Measurements from ENCODE around the gene RGL4. TPM values are rescaled to one million over a fixed set of nuclear protein-coding genes. Genes with fewer than 3 reads are reported as not detected.

RGL4 gene
- total RNA-seq, 2 experiments from 2014 or later = 0.97 TPM; not detected in 1

DNA sequence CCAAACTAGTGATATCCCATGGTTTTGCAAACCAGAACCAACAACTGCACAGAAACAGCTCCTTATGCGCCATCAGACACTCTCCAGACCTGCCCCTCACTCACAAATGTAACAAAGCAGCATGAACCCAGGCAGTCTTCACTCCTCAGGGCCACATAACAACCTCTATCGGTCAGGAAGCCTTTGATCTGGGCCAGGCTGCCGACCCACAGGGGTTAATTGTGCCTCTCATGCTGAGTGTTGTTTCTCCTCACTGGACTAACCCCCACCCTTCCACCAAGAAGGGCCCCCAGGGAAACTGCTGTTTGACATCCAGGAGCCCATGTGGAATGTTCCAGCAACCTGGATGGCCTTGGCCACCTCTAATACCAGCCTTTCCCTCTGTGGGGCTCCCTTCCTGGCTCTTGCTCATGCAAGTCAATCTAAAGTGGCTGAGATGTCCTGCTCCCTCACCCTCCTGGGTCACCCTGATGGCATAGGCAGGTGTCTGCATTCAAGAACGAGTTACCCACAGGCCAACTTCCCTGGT lies 7.9 kb upstream of the RGL4 start:
- no TSS peak for BruUV-seq (replicated peaks)
- no peak overlapping the region for H3K4me3 ChIP-seq (ENCODE audit: low read depth, low read length, poor library complexity, severe bottlenecking)
- no peak for TF ChIP-seq EZH2phosphoT487 (IDR thresholded peaks at IDR 0.05; ENCODE audit: borderline replicate concordance, low read depth, low read length)
- TF ChIP-seq, protein P1, sequence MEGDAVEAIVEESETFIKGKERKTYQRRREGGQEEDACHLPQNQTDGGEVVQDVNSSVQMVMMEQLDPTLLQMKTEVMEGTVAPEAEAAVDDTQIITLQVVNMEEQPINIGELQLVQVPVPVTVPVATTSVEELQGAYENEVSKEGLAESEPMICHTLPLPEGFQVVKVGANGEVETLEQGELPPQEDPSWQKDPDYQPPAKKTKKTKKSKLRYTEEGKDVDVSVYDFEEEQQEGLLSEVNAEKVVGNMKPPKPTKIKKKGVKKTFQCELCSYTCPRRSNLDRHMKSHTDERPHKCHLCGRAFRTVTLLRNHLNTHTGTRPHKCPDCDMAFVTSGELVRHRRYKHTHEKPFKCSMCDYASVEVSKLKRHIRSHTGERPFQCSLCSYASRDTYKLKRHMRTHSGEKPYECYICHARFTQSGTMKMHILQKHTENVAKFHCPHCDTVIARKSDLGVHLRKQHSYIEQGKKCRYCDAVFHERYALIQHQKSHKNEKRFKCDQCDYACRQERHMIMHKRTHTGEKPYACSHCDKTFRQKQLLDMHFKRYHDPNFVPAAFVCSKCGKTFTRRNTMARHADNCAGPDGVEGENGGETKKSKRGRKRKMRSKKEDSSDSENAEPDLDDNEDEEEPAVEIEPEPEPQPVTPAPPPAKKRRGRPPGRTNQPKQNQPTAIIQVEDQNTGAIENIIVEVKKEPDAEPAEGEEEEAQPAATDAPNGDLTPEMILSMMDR (conservative IDR thresholded peaks at IDR 0.05; ENCODE audit: low read length) = no peak
- H3K9me2 ChIP-seq (ENCODE audit: insufficient read depth, low read length) = no peaks in the 10 kb centered on the region
- intact Hi-C loops (cut with micrococcal nuclease; ENCODE audit: unreplicated experiment) = no loop called here
- no peak overlapping the region for H3K4me2 ChIP-seq (ENCODE audit: low read length)
- CTCF ChIA-PET (ENCODE audit: unreplicated experiment) = no interaction called here
- POLR2A ChIA-PET = no interaction called here
- H3K27ac ChIP-seq (ENCODE audit: low read depth, low read length, poor library complexity, severe bottlenecking) = no peak overlapping the region
- H3K79me2 ChIP-seq (ENCODE audit: insufficient read depth, low read depth, low read length) = no peaks in the 10 kb centered on the region
- DNase-seq (ENCODE audit: low spot score) = no peak
- no peaks in the 10 kb centered on the region for H3K4me1 ChIP-seq (ENCODE audit: insufficient read depth, low read length, poor library complexity, severe bottlenecking)
- H2AFZ ChIP-seq (ENCODE audit: low read length) = no peak overlapping the region
- no peaks in the 10 kb centered on the region for H3K9me3 ChIP-seq (ENCODE audit: low read length)
- 0 out of 2 replicates have a peak, but pooled peaks cover 7% of the 10 kb centered on the region for H3K36me3 ChIP-seq (ENCODE audit: insufficient read depth, low read length)
- no peaks in the 10 kb centered on the region for H4K20me1 ChIP-seq (ENCODE audit: insufficient read depth, low read length)

DNA sequence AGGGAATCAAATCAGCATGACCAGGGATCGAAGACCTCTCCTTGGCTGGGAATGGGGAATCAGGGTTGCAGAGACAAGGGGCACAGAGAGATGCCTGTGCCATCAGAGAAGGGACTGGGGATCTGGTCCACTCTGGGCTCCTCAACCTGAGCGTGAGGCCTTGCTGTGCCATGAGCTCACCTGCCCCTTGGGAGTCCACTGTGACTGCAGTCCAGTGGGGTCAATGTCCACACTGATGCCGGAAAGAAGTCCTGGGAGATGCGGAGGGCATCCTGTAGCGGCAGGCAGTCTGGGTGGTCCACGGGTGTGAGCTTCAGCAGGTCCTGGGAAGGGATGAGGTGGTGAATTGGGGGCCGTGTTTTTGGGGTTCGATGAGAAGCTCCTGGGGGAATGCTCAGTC lies 7.3 kb upstream of the RGL4 start:
- no peaks in the 10 kb centered on the region for H4K20me1 ChIP-seq (ENCODE audit: insufficient read depth, low read length)
- BruUV-seq (replicated peaks) = no TSS peak
- H3K4me3 ChIP-seq (ENCODE audit: low read depth, low read length, poor library complexity, severe bottlenecking) = no peak overlapping the region
- H3K4me2 ChIP-seq (ENCODE audit: low read length) = no peak overlapping the region
- ChIA-PET POLR2A (no interaction called here), CTCF (ENCODE audit: unreplicated experiment) (no interaction called here)
- no peak overlapping the region for H3K27ac ChIP-seq (ENCODE audit: low read depth, low read length, poor library complexity, severe bottlenecking)
- H3K4me1 ChIP-seq (ENCODE audit: insufficient read depth, low read length, poor library complexity, severe bottlenecking) = no peaks in the 10 kb centered on the region
- no peak for DNase-seq (ENCODE audit: low spot score)
- no peak overlapping the region for H2AFZ ChIP-seq (ENCODE audit: low read length)
- TF ChIP-seq, protein P1 (conservative IDR thresholded peaks at IDR 0.05; ENCODE audit: low read length) = no peak
- no peak for TF ChIP-seq EZH2phosphoT487 (IDR thresholded peaks at IDR 0.05; ENCODE audit: borderline replicate concordance, low read depth, low read length)
- no peaks in the 10 kb centered on the region for H3K9me3 ChIP-seq (ENCODE audit: low read length)
- no peaks in the 10 kb centered on the region for H3K79me2 ChIP-seq (ENCODE audit: insufficient read depth, low read depth, low read length)
- 0 out of 2 replicates have a peak, but pooled peaks cover 7% of the 10 kb centered on the region for H3K36me3 ChIP-seq (ENCODE audit: insufficient read depth, low read length)
- H3K9me2 ChIP-seq (ENCODE audit: insufficient read depth, low read length) = no peaks in the 10 kb centered on the region
- intact Hi-C loops (cut with micrococcal nuclease; ENCODE audit: unreplicated experiment) = no loop called here

DNA sequence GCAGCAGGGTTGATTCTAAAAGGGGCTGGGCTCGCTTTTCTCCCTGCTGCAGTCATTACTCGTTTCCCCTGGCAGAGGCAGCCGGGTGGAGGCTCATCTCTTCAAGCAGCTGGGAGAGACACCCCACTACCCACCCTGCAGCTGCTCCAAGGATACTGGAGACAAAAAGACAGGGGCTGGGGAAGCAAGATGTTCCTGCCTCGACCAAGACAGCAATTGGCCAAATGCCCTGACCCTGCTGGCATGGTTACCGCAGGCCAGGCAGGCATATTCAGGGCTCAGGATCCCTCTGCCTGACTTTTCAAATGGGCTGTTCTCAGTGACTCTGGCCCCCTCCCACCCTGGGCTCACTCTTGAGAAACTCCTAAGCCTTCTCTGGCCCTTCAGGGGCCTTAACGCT lies 6.8 kb upstream of the RGL4 start:
- Histone ChIP-seq H3K4me2 (ENCODE audit: low read length) (no peak overlapping the region), H3K79me2 (ENCODE audit: insufficient read depth, low read depth, low read length) (no peaks in the 10 kb centered on the region), H3K9me2 (ENCODE audit: insufficient read depth, low read length) (no peaks in the 10 kb centered on the region), H2AFZ (ENCODE audit: low read length) (no peak overlapping the region), H4K20me1 (ENCODE audit: insufficient read depth, low read length) (no peaks in the 10 kb centered on the region), H3K9me3 (ENCODE audit: low read length) (no peaks in the 10 kb centered on the region), H3K4me3 (ENCODE audit: low read depth, low read length, poor library complexity, severe bottlenecking) (no peak overlapping the region), H3K4me1 (ENCODE audit: insufficient read depth, low read length, poor library complexity, severe bottlenecking) (no peaks in the 10 kb centered on the region), H3K27ac (ENCODE audit: low read depth, low read length, poor library complexity, severe bottlenecking) (no peak overlapping the region), H3K36me3 (ENCODE audit: insufficient read depth, low read length) (0 out of 2 replicates have a peak, but pooled peaks cover 7% of the 10 kb centered on the region)
- BruUV-seq (replicated peaks) = no TSS peak
- intact Hi-C loops (cut with micrococcal nuclease; ENCODE audit: unreplicated experiment) = no loop called here
- ChIA-PET POLR2A (no interaction called here), CTCF (ENCODE audit: unreplicated experiment) (no interaction called here)
- no peak for DNase-seq (ENCODE audit: low spot score)
- TF ChIP-seq, protein P1 (conservative IDR thresholded peaks at IDR 0.05; ENCODE audit: low read length) = no peak
- TF ChIP-seq EZH2phosphoT487 (IDR thresholded peaks at IDR 0.05; ENCODE audit: borderline replicate concordance, low read depth, low read length) = no peak
